ENCODE results near the gene MLF2. TPM values are rescaled to one million over a fixed set of nuclear protein-coding genes. Genes with fewer than 3 reads are reported as not detected.

The MLF2 gene
- total RNA-seq, 2 donors from 2014 or later = 199 to 212 TPM

GRCh38 chr12:6775185-6776174, 22.5 kb upstream of the MLF2 start:
- no peak for DNase-seq
- Histone ChIP-seq H3K27me3 (peaks cover 9% of the 10 kb centered on the region), H3K27ac (no peak overlapping the region), H3K36me3 (no peaks in the 10 kb centered on the region), H3K9me3 (no peaks in the 10 kb centered on the region), H3K4me3 (no peak overlapping the region), H3K9ac (ENCODE audit: low read depth in 2 of 2, low read length in 2 of 2) (no peak overlapping the region), H3K4me1 (no peaks in the 10 kb centered on the region)
- no peak for TF ChIP-seq CTCF (IDR thresholded peaks at IDR 0.05)
- intact Hi-C loops (cut with DNase I) = no loop called here

DNA sequence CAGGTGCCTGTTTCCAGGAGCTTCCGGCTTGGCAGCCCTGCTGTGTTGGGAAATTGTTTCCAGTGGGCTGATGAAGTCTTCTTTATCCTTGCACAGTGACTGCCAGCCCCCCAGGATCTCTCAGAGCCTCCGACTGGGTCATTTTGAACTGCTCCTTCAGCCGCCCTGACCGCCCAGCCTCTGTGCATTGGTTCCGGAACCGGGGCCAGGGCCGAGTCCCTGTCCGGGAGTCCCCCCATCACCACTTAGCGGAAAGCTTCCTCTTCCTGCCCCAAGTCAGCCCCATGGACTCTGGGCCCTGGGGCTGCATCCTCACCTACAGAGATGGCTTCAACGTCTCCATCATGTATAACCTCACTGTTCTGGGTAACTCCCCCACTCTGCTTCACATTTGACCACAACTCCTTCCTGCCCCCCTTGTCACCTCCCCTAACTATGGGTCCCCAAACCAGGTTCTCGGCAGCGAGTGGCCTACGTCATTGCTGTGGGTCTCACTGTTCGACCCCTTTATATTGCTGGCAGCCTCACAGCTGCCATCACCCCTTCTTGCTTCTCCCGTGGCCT, 21.6 kb upstream of the MLF2 start:
- DNase-seq = no peak
- no peak for TF ChIP-seq CTCF (IDR thresholded peaks at IDR 0.05)
- Histone ChIP-seq H3K27me3 (peaks cover 9% of the 10 kb centered on the region), H3K4me1 (no peaks in the 10 kb centered on the region), H3K9me3 (no peaks in the 10 kb centered on the region), H3K4me3 (no peak overlapping the region), H3K36me3 (no peaks in the 10 kb centered on the region), H3K9ac (ENCODE audit: low read depth in 2 of 2, low read length in 2 of 2) (peak overlapping the region in 1 of 2 donors; percentile 5), H3K27ac (no peak overlapping the region)
- intact Hi-C loops (cut with DNase I) = no loop called here

DNA sequence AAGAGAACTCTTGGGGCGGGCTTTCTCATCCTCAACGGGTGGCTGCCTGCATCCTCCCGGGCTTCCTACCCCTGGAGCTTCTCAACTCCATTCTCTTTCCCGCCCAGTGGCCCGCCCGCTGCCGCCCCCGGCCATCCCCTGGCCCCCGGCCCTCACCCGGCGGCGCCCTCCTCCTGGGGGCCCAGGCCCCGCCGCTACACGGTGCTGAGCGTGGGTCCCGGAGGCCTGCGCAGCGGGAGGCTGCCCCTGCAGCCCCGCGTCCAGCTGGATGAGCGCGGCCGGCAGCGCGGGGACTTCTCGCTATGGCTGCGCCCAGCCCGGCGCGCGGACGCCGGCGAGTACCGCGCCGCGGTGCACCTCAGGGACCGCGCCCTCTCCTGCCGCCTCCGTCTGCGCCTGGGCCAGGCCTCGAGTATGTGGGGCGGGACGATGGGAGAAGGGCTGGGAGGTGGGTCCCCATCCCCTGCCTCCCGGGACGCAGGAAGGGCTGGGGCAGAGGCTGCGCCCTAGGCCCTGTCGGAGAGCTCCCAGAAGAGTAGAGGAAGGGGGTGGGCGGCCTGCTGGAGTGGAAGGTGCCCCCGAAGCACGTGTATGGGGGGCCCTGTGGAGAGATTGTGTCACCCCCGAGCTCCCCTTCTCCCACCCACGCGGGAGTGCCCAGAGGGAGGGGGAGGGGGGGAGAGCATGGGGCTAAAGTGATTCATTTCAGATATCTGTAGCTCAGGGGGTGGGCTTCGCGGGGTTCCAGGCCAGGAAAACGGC, 20.8 kb upstream of the MLF2 start:
- DNase-seq = peak; percentile 40
- H3K27me3 ChIP-seq = peaks cover 9% of the 10 kb centered on the region
- intact Hi-C loops (cut with DNase I) = no loop called here
- H3K27ac ChIP-seq = no peak overlapping the region
- no peaks in the 10 kb centered on the region for H3K4me1 ChIP-seq
- no peaks in the 10 kb centered on the region for H3K9me3 ChIP-seq
- no peak for TF ChIP-seq CTCF (IDR thresholded peaks at IDR 0.05)
- no peaks in the 10 kb centered on the region for H3K36me3 ChIP-seq
- peak overlapping the region; percentile 9 for H3K4me3 ChIP-seq
- peak overlapping the region in 1 of 2 donors; percentile 53 for H3K9ac ChIP-seq (ENCODE audit: low read depth in 2 of 2, low read length in 2 of 2)

- Histone ChIP-seq H3K4me3 (peak overlapping the region; percentile 9), H3K9me3 (no peaks in the 10 kb centered on the region), H3K4me1 (peaks cover 3% of the 10 kb centered on the region), H3K9ac (ENCODE audit: low read depth in 2 of 2, low read length in 2 of 2) (peak overlapping the region; percentile 46 to 53), H3K36me3 (no peaks in the 10 kb centered on the region), H3K27me3 (peaks cover 9% of the 10 kb centered on the region), H3K27ac (no peak overlapping the region)
- intact Hi-C loops (cut with DNase I) = no loop called here
- no peak for DNase-seq
- TF ChIP-seq CTCF (IDR thresholded peaks at IDR 0.05) = no peak
Measured at GRCh38 chr12:6772726-6773589, 20.0 kb upstream of the MLF2 start.

Data from colonic mucosa (tissue), 4 donors.